ENCODE measurements around the gene CPNE4. TPM values are rescaled to one million over a fixed set of nuclear protein-coding genes. Genes with fewer than 3 reads are reported as not detected.

The CPNE4 gene
- total RNA-seq, 1 experiment from 2014 or later = not detected

DNA sequence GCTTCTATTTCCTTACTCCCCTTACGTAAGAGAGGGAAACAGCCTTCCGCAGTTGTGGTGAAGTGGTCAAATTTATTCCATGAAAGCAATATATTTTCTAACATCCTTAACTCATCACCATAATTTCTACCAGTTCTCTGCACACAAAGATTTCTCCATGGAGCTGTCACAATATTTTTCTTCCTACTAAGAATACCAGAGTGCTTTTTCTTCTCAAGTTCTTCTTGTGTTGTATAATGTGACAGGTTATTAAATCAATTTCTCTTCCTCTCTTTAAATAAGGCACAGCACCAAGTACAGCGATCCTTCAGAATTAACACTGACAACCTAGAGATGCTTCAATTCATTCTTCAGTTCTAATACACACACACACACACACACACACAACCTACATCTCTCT is 153.0 kb downstream of the CPNE4 start:
- Histone ChIP-seq H3K79me2 (ENCODE audit: low read length) (no peaks in the 10 kb centered on the region), H3K36me3 (ENCODE audit: insufficient read depth, low read length) (no peaks in the 10 kb centered on the region), H3K4me1 (ENCODE audit: low read length) (peaks cover 12% of the 10 kb centered on the region), H3K4me3 (ENCODE audit: low read length) (no peak overlapping the region), H3K9me2 (replicated peaks; ENCODE audit: insufficient read depth, low read length) (no peaks in the 10 kb centered on the region), H4K20me1 (ENCODE audit: insufficient read depth, low read depth, low read length) (no peaks in the 10 kb centered on the region), H3K9ac (ENCODE audit: low read length) (no peak overlapping the region), H3K27me3 (ENCODE audit: low read length) (no peaks in the 10 kb centered on the region), H2AFZ (ENCODE audit: low read length) (no peak overlapping the region), H3K9me3 (ENCODE audit: low read length) (no peaks in the 10 kb centered on the region), H3K4me2 (ENCODE audit: low read depth, low read length, poor library complexity, severe bottlenecking) (no peak overlapping the region), H3K27ac (ENCODE audit: low read length) (no peak overlapping the region)
- no peak for DNase-seq

DNA sequence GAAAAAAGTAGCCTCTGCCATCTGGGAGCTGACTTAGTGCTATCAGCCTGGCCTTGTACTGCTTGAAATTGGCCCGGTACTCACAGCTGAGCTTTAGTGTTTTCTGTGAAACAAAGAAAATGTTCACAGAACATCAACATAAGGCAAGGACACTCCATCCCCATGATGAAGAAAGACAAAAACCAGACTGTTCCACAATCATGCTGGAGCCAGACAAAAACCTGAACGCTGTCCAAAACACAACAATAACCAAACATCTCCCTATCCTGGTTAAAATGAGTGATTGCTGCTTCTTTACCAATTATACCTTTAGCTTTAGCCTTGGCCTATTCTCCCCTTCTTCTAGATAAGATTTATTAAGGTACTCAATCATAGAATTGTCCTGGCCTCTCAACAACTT is 153.9 kb downstream of the CPNE4 start:
- Histone ChIP-seq H3K9ac (ENCODE audit: low read length) (no peak overlapping the region), H3K4me3 (ENCODE audit: low read length) (no peak overlapping the region), H3K27ac (ENCODE audit: low read length) (no peak overlapping the region), H3K9me2 (replicated peaks; ENCODE audit: insufficient read depth, low read length) (no peaks in the 10 kb centered on the region), H3K27me3 (ENCODE audit: low read length) (no peaks in the 10 kb centered on the region), H3K4me2 (ENCODE audit: low read depth, low read length, poor library complexity, severe bottlenecking) (no peak overlapping the region), H3K9me3 (ENCODE audit: low read length) (no peaks in the 10 kb centered on the region), H4K20me1 (ENCODE audit: insufficient read depth, low read depth, low read length) (no peaks in the 10 kb centered on the region), H3K79me2 (ENCODE audit: low read length) (no peaks in the 10 kb centered on the region), H3K4me1 (ENCODE audit: low read length) (peaks cover 5% of the 10 kb centered on the region), H2AFZ (ENCODE audit: low read length) (no peak overlapping the region), H3K36me3 (ENCODE audit: insufficient read depth, low read length) (no peaks in the 10 kb centered on the region)
- DNase-seq = no peak

DNA sequence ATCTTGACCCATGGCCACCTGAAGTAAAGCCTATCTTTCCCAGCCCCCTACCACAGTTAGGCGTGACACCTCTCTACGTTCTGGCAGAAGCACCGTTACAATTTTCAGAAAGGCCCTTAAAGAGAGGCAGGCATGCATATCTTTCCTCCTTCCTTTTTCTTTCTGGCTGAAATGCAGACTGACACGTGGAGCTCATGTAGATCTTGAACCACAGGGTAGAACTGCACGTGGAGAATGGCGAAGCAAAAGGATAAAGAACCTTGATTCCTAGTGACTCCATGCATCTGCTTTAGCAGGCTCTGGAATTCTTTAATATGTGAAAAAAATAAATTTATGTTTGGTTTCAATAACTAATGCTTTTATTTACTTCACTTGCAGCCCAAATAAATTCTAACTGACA is 166.6 kb downstream of the CPNE4 start:
- no peaks in the 10 kb centered on the region for H4K20me1 ChIP-seq (ENCODE audit: insufficient read depth, low read depth, low read length)
- DNase-seq = no peak

DNA sequence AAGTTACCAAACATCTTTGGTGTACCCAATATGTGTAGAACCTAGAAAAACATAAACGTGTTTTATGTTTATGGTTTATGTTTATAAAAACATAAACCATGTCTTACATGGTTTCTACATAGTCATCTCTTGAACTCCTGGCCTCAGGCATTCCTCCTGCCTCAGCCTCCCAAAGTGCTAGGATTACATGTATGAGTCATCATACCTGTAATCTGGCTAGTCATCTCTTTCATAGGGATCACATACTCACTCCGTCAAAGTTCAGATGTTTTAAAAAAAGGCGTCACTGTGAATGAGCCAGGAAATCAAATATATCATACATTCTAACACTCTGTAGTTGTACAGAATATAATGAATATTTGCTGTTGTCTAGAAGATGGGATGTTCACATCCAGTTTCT is 178.6 kb downstream of the CPNE4 start:
- H3K36me3 ChIP-seq (ENCODE audit: insufficient read depth, low read length) = no peaks in the 10 kb centered on the region
- no peak overlapping the region for H3K4me2 ChIP-seq (ENCODE audit: low read depth, low read length, poor library complexity, severe bottlenecking)

More for the DNA sequence above, 166.6 kb downstream of the CPNE4 start:
- Histone ChIP-seq H3K79me2 (ENCODE audit: low read length) (no peaks in the 10 kb centered on the region), H3K36me3 (ENCODE audit: insufficient read depth, low read length) (no peaks in the 10 kb centered on the region), H3K4me2 (ENCODE audit: low read depth, low read length, poor library complexity, severe bottlenecking) (no peak overlapping the region), H3K9me3 (ENCODE audit: low read length) (no peaks in the 10 kb centered on the region), H3K27me3 (ENCODE audit: low read length) (no peaks in the 10 kb centered on the region), H3K4me1 (ENCODE audit: low read length) (no peaks in the 10 kb centered on the region), H3K4me3 (ENCODE audit: low read length) (no peak overlapping the region), H3K27ac (ENCODE audit: low read length) (no peak overlapping the region), H3K9ac (ENCODE audit: low read length) (no peak overlapping the region), H2AFZ (ENCODE audit: low read length) (no peak overlapping the region), H3K9me2 (replicated peaks; ENCODE audit: insufficient read depth, low read length) (no peaks in the 10 kb centered on the region)

DNA sequence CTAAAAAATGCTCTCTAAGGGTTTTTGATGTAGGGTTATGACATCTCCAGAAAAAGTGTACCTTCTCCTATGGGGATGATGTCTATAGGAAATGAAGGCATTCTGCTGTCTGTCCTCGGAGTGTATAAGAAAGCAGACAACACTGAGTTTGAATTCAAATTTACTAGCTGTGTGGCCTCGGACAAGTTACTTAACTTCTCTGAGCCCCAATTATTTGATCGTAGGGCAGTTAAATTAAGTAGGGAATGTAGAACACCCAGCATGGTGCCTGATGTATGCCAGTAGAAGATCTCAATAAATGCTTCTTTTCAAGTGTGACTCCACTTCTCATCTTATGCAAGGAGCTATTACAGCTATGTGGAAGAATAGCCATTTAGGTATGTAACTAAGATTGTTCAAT is 184.6 kb downstream of the CPNE4 start:
- no peaks in the 10 kb centered on the region for H3K9me3 ChIP-seq (ENCODE audit: low read length)
- H3K4me3 ChIP-seq (ENCODE audit: low read length) = no peak overlapping the region
- no peak overlapping the region for H2AFZ ChIP-seq (ENCODE audit: low read length)
- no peak for DNase-seq
- no peaks in the 10 kb centered on the region for H3K9me2 ChIP-seq (replicated peaks; ENCODE audit: insufficient read depth, low read length)
- H3K36me3 ChIP-seq (ENCODE audit: insufficient read depth, low read length) = no peaks in the 10 kb centered on the region
- no peak overlapping the region for H3K4me2 ChIP-seq (ENCODE audit: low read depth, low read length, poor library complexity, severe bottlenecking)
- H3K27me3 ChIP-seq (ENCODE audit: low read length) = no peaks in the 10 kb centered on the region
- H3K27ac ChIP-seq (ENCODE audit: low read length) = no peak overlapping the region
- H3K4me1 ChIP-seq (ENCODE audit: low read length) = peaks cover 9% of the 10 kb centered on the region
- H4K20me1 ChIP-seq (ENCODE audit: insufficient read depth, low read depth, low read length) = no peaks in the 10 kb centered on the region
- no peak overlapping the region for H3K9ac ChIP-seq (ENCODE audit: low read length)
- H3K79me2 ChIP-seq (ENCODE audit: low read length) = no peaks in the 10 kb centered on the region

More for the DNA sequence above, 178.6 kb downstream of the CPNE4 start:
- Histone ChIP-seq H2AFZ (ENCODE audit: low read length) (no peak overlapping the region), H3K9me2 (replicated peaks; ENCODE audit: insufficient read depth, low read length) (no peaks in the 10 kb centered on the region), H4K20me1 (ENCODE audit: insufficient read depth, low read depth, low read length) (no peaks in the 10 kb centered on the region), H3K4me1 (ENCODE audit: low read length) (no peaks in the 10 kb centered on the region), H3K9ac (ENCODE audit: low read length) (no peak overlapping the region), H3K27me3 (ENCODE audit: low read length) (no peaks in the 10 kb centered on the region), H3K4me3 (ENCODE audit: low read length) (no peak overlapping the region), H3K9me3 (ENCODE audit: low read length) (no peaks in the 10 kb centered on the region), H3K27ac (ENCODE audit: low read length) (no peak overlapping the region), H3K79me2 (ENCODE audit: low read length) (no peaks in the 10 kb centered on the region)
- DNase-seq = no peak

DNA sequence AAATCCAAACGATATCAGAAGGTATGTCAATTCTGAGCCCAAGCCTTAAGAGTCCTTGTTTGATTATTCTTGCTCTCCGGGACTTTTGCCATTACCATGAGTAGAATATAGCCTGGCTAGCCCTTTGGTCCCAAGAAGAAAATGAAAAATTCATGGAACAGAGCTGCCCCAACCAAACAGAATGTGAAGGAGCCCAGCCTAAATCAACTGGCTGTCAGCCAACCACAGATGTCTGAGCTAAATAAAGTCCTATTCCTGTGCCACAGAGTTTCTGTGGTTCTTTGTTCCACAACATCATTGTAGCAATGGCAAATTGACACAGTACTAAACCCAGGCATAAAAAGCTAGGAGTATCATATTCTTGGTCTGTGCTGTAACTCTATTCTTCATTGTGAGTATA is 185.2 kb downstream of the CPNE4 start:
- Histone ChIP-seq H3K4me3 (ENCODE audit: low read length) (no peak overlapping the region), H3K79me2 (ENCODE audit: low read length) (no peaks in the 10 kb centered on the region), H3K27me3 (ENCODE audit: low read length) (no peaks in the 10 kb centered on the region), H3K27ac (ENCODE audit: low read length) (no peak overlapping the region), H3K9ac (ENCODE audit: low read length) (no peak overlapping the region), H3K36me3 (ENCODE audit: insufficient read depth, low read length) (no peaks in the 10 kb centered on the region), H3K9me3 (ENCODE audit: low read length) (no peaks in the 10 kb centered on the region), H3K9me2 (replicated peaks; ENCODE audit: insufficient read depth, low read length) (no peaks in the 10 kb centered on the region), H3K4me2 (ENCODE audit: low read depth, low read length, poor library complexity, severe bottlenecking) (no peak overlapping the region), H3K4me1 (ENCODE audit: low read length) (peaks cover 9% of the 10 kb centered on the region), H2AFZ (ENCODE audit: low read length) (no peak overlapping the region), H4K20me1 (ENCODE audit: insufficient read depth, low read depth, low read length) (no peaks in the 10 kb centered on the region)
- no peak for DNase-seq

DNA sequence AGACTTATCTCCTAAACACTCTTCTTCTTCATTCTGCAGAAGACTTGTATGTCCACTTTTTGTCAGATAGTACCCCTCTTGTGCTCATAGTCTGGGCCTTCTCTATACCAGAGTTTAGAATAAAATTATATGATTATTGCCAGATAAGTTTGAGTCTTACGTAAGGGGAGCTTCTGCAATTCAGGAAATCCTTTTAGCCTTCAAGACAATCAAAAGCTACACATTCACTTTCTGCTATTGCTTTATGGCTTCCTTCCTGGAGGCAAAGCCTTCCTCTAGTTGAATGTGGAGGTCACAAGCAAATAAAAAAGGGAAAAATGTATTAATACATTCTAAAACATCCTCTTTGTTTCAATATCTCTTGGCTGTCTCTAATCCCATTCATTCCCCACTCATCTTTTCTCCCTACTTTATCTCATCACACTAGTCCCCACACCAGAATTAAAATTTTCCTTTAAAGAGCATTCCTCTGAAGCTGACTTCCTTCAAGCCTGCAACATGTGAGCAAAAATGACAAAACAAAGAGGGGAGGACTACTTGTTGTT is 186.8 kb downstream of the CPNE4 start:
- H3K4me1 ChIP-seq (ENCODE audit: low read length) = peaks cover 9% of the 10 kb centered on the region
- no peaks in the 10 kb centered on the region for H4K20me1 ChIP-seq (ENCODE audit: insufficient read depth, low read depth, low read length)
- no peaks in the 10 kb centered on the region for H3K9me3 ChIP-seq (ENCODE audit: low read length)
- no peaks in the 10 kb centered on the region for H3K79me2 ChIP-seq (ENCODE audit: low read length)
- H3K9ac ChIP-seq (ENCODE audit: low read length) = no peak overlapping the region
- H2AFZ ChIP-seq (ENCODE audit: low read length) = no peak overlapping the region
- no peak overlapping the region for H3K27ac ChIP-seq (ENCODE audit: low read length)
- no peaks in the 10 kb centered on the region for H3K27me3 ChIP-seq (ENCODE audit: low read length)
- no peaks in the 10 kb centered on the region for H3K9me2 ChIP-seq (replicated peaks; ENCODE audit: insufficient read depth, low read length)
- DNase-seq = no peak
- H3K36me3 ChIP-seq (ENCODE audit: insufficient read depth, low read length) = no peaks in the 10 kb centered on the region
- no peak overlapping the region for H3K4me3 ChIP-seq (ENCODE audit: low read length)
- no peak overlapping the region for H3K4me2 ChIP-seq (ENCODE audit: low read depth, low read length, poor library complexity, severe bottlenecking)

DNA sequence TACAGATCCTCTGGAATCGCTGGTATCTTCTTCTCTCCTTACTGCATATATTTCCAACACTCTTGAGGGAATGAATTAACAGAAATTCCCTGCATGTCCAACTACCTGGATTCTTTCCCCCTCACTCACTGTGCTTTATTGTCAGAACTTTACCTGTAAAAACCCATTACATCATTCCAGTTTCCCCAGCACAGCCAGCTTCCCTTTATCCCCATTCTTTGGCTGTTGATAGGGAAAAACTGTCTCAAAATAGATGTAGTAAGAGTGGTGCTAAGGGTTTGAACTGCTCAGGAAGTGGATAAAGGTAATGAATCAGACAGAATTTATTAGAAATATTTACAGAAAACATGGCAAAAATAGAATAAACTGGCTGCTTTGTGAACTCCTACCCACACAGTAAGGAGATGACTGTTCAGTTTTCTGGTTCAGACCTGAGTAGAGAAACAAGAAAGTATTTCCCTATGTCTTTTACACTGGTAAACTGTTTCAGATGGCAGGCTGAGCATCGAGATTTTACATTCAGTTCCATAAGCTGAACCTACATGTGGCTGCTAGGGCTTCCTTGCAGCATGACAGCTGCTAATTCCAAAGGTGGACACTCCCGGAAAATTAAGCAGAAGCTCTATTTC is 188.4 kb downstream of the CPNE4 start:
- Histone ChIP-seq H2AFZ (ENCODE audit: low read length) (no peak overlapping the region), H3K9me2 (replicated peaks; ENCODE audit: insufficient read depth, low read length) (no peaks in the 10 kb centered on the region), H4K20me1 (ENCODE audit: insufficient read depth, low read depth, low read length) (no peaks in the 10 kb centered on the region), H3K36me3 (ENCODE audit: insufficient read depth, low read length) (no peaks in the 10 kb centered on the region), H3K4me2 (ENCODE audit: low read depth, low read length, poor library complexity, severe bottlenecking) (no peak overlapping the region), H3K27ac (ENCODE audit: low read length) (no peak overlapping the region), H3K4me3 (ENCODE audit: low read length) (no peak overlapping the region), H3K9ac (ENCODE audit: low read length) (no peak overlapping the region), H3K9me3 (ENCODE audit: low read length) (no peaks in the 10 kb centered on the region), H3K4me1 (ENCODE audit: low read length) (peaks cover 9% of the 10 kb centered on the region), H3K27me3 (ENCODE audit: low read length) (no peaks in the 10 kb centered on the region), H3K79me2 (ENCODE audit: low read length) (no peaks in the 10 kb centered on the region)
- no peak for DNase-seq
